ENCODE measurements around the gene COLEC11.

COLEC11 gene

GRCh38 chr2:3689998-3690748 is 95.3 kb downstream of the COLEC11 start:
- TF ChIP-seq, protein P1, sequence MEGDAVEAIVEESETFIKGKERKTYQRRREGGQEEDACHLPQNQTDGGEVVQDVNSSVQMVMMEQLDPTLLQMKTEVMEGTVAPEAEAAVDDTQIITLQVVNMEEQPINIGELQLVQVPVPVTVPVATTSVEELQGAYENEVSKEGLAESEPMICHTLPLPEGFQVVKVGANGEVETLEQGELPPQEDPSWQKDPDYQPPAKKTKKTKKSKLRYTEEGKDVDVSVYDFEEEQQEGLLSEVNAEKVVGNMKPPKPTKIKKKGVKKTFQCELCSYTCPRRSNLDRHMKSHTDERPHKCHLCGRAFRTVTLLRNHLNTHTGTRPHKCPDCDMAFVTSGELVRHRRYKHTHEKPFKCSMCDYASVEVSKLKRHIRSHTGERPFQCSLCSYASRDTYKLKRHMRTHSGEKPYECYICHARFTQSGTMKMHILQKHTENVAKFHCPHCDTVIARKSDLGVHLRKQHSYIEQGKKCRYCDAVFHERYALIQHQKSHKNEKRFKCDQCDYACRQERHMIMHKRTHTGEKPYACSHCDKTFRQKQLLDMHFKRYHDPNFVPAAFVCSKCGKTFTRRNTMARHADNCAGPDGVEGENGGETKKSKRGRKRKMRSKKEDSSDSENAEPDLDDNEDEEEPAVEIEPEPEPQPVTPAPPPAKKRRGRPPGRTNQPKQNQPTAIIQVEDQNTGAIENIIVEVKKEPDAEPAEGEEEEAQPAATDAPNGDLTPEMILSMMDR (conservative IDR thresholded peaks at IDR 0.05): no peak

DNA sequence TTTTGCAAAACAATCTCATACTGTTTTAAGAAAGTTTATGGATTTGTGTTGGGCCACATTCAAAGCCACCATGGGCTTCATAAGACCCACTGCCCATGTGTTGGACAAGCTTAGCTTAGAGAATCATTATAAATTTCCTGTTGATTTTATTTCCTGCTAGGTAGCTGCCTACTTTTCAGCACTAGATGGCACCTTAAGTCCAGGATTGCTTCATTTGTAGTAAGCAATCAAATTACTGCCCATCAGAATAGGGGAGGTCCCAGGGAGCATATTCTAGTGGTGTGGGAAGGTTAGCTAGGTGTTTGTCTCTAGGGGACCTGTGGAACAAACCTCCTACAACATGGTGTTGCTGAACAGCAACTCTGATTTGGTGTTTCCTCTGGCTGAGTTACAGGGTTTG is 97.5 kb downstream of the COLEC11 start:
- TF ChIP-seq, protein P1 (conservative IDR thresholded peaks at IDR 0.05): peak; percentile 81
- no peak overlapping the region for H3K27ac ChIP-seq

More at GRCh38 chr2:3689998-3690748, 95.3 kb downstream of the COLEC11 start:
- H3K27ac ChIP-seq: no peak overlapping the region
